GM20000 (cell line): ENCODE measurements around the gene OLFM2.
A peak's percentile ranks its signal among the peaks of the same experiment; 100 is the strongest.
"Not testable (repeated sequence)": the region's sequence is repeated elsewhere in the genome, so short reads cannot be mapped to it uniquely, and the experiment has no call there.

Source experiments
- DNase-seq: peaks from one replicate; pipeline ENCODE4 v3.0.0; 2012; ENCODE audit warnings: low spot score
- TF ChIP-seq, protein P1 (sequence below): IDR thresholded peaks from 2 replicates; pipeline ENCODE4 v1.5.1; 2012; ENCODE audit warnings: mild to moderate bottlenecking, control low read depth; ENCODE audit errors: extremely low read depth, missing control alignments

Gene OLFM2

DNA sequence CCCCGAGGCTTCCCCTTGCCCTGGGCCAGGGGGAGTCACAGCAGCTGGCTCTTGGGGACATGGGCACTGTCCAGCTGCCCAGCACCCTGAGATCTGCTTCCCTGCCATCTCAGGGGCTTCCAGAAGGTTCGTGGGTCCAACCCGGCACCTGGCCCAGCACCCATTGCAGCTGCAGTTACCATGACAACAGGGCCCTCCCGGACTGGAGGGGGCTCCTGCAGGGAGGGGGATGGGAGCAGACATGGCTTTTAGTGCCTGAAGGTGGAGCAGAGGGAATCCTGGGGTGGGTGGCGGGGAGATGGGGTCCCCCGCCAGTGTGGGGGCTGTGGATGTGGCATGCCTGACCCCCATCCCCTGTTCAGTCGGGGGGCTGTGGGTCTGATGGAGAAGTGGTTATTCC, 86.5 kb downstream of the OLFM2 start:
- TF ChIP-seq, protein P1, sequence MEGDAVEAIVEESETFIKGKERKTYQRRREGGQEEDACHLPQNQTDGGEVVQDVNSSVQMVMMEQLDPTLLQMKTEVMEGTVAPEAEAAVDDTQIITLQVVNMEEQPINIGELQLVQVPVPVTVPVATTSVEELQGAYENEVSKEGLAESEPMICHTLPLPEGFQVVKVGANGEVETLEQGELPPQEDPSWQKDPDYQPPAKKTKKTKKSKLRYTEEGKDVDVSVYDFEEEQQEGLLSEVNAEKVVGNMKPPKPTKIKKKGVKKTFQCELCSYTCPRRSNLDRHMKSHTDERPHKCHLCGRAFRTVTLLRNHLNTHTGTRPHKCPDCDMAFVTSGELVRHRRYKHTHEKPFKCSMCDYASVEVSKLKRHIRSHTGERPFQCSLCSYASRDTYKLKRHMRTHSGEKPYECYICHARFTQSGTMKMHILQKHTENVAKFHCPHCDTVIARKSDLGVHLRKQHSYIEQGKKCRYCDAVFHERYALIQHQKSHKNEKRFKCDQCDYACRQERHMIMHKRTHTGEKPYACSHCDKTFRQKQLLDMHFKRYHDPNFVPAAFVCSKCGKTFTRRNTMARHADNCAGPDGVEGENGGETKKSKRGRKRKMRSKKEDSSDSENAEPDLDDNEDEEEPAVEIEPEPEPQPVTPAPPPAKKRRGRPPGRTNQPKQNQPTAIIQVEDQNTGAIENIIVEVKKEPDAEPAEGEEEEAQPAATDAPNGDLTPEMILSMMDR: no peak
- no peak for DNase-seq

DNA sequence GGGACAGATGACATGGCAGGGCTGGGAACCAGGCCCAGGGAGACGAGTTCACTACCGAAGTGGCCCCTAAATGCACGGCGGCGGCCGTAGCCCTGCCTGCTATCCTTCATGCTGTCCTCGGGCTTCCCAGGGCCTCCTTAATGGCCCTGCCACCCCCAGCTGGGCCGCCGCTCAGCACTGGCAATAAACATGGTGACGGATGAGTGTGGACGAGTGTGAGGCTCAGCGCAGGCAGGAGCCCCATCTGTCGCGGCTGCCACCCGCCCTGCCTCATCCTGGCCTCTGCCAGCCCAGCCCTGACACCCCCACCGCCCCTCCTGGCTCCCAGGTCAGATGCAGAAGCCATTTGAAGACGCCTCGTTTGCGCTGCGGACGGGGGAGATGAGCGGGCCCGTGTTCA, 87.6 kb downstream of the OLFM2 start:
- no peak for DNase-seq
- TF ChIP-seq, protein P1: no peak

DNA sequence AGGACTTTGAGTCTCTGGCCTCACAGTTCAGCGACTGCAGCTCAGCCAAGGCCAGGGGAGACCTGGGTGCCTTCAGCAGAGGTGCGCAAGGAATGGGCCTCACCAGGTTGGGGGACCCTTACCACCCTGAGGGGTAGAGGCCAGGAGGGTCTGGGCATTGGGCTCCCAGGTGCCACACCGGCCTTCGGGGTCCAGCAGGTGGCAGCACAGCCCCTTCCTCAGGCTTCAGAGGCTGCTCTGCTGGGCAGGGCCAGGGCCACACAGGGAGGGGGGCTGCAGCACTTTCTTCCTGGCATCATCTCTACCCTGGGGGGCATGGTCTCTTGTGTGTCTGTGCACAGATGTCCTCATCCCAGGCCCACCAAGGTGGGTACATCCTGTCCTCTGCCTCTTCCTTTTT, 88.3 kb downstream of the OLFM2 start:
- TF ChIP-seq, protein P1: peak; percentile 10
- peak; percentile 54 for DNase-seq

DNA sequence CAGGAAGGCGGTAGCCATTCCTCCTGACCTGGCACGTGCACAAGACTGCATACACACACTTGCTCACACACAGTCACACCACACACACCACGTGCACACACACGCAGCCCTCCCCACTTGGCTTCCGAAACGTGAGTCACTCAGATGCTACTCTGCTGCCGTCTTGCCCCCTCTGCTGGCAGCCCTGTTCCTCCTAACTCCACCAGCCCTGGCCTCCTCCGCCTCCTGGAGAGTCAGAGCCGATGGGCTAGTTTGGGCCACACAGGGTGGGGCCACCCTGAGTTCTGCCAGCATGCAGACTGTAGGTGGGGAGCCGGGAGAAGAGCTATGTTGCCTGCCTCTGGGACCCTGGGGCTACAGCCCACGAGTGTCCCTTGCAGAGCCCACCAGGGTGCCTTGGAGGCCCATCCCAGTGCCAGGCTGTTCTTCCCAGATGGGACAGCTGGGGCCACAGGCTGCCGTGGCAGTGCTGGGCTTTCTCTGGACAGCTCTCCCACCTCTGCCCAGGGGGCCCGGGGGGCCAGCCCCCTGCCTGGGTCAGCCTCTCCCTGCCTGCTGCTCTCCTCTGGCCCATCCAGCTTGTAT, 89.1 kb downstream of the OLFM2 start:
- DNase-seq: no peak
- TF ChIP-seq, protein P1: no peak

DNA sequence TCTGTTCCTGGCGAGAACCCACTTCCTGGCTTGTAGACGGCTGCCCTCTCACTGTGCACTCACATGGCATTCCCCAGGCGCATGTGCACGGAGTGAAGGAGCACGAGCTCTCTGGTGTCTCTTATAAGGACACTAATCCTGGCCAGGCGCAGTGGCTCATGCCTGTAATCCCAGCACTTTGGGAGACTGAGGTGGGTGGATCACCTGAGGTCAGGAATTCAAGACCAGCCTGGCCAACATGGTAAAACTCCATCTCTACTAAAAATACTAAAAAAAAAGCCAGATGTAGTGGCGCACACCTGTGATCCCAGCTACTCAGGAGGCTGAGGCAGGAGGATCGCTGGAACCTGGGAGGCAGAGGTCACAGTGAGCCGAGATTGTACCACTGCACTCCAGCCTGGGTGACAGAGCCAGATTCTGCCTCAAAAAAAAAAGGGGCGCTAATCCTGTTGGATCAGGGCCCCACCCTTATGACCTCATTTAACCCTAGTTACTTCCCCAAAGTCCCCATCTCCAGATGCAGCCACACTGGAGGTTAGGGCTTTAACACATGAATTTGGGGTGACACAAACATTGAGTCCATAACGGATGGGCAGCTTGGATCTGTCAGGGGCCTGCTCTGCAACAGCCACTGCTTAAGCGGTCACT, 92.6 kb downstream of the OLFM2 start:
- not testable (repeated sequence) for DNase-seq

DNA sequence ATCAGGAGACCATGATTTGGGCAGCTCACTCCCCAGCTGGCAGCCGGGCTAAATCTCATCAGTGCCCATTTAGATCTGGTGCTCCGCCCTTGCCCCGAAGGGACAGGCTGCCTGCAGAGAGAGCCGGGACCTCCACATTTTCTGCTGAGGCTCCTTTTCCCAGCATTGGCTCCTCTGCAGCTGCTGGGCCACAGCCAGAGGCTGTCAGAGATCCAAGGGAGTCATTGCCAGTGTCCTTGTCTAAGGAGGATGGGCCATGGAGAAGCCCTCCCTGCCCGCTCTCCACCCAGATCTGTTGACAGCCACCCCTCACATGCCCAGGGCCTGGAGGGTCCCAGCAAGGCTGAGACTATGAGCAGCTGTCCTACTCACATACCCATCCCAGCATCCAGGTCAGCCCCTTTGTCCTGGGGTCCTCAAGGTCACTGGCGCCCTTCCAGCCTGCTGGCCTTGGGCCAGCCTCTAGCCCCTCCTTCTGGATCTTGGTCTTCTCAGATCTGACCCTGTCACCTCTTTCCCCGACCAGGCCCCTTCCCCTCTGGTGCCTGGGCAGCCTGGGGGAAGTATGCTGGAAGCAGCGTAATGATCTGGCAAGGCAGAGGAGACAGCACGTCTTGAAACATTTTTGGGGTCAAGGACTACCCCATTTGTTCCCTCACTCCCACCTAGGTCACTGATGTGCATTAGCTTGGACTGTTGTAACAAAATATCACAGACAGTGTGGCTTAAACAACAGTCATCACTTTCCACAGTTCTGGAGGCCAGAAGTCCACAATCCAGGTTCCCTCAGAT, 93.3 kb downstream of the OLFM2 start:
- TF ChIP-seq, protein P1: no peak
- peak; percentile 10 for DNase-seq

DNA sequence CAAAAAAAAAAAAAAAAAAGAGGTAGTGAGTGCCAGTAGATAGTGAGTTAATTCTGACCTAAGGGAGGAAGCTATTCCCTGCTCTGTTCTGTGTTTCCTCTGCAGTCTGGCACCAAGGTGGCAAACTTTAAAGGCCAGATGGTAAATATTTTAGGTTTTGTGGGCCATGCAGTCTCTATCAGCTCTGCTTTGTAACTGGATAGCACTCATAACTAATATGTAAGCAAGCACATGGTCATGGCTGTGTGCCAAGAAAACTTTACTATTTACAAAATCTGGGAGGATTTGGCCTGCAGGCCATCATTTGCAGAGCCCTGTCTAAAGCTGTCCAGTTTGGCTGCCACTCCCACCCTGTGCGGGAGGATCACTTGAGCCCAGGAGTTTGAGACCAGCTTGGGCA, 96.9 kb downstream of the OLFM2 start:
- DNase-seq: no peak
- TF ChIP-seq, protein P1: no peak
